Duodenal mucosa (tissue), 2 donors: ENCODE measurements around the gene NACC2.

ENCODE experiments used
- H3K27ac ChIP-seq: one replicate; pipeline ENCODE4 v1.7.0; 2013; ENCODE audit warnings: low read depth, low read length
- H3K27me3 ChIP-seq, 2 donors: one replicate each; pipeline ENCODE4 v1.7.0; 2013; ENCODE audit warnings: low read length in 2 of 2, control low read depth in 1 of 2; ENCODE audit not compliant: insufficient read depth in 2 of 2, control insufficient read depth in 1 of 2
- H3K36me3 ChIP-seq, 2 donors: one replicate each; pipeline ENCODE4 v1.7.0; 2013; ENCODE audit warnings: low read length in 2 of 2, control low read depth in 1 of 2; ENCODE audit not compliant: insufficient read depth in 2 of 2, control insufficient read depth in 1 of 2
- H3K4me1 ChIP-seq, 2 donors: one replicate each; pipeline ENCODE4 v1.7.0; 2013; ENCODE audit warnings: low read length in 2 of 2, control low read depth in 1 of 2; ENCODE audit not compliant: insufficient read depth in 2 of 2, control insufficient read depth in 1 of 2
- H3K4me3 ChIP-seq, 2 donors: one replicate each; pipeline ENCODE4 v1.7.0; 2013; ENCODE audit warnings: low read length in 2 of 2, low read depth in 1 of 2
- H3K9ac ChIP-seq, 2 donors: one replicate each; pipeline ENCODE4 v1.7.0; 2013; ENCODE audit warnings: low read length in 2 of 2, low read depth in 1 of 2
- H3K9me3 ChIP-seq, 2 donors: one replicate each; pipeline ENCODE4 v1.7.0; 2013; ENCODE audit warnings: low read length in 2 of 2, control low read depth in 1 of 2; ENCODE audit not compliant: control insufficient read depth in 1 of 2

NACC2 gene

DNA sequence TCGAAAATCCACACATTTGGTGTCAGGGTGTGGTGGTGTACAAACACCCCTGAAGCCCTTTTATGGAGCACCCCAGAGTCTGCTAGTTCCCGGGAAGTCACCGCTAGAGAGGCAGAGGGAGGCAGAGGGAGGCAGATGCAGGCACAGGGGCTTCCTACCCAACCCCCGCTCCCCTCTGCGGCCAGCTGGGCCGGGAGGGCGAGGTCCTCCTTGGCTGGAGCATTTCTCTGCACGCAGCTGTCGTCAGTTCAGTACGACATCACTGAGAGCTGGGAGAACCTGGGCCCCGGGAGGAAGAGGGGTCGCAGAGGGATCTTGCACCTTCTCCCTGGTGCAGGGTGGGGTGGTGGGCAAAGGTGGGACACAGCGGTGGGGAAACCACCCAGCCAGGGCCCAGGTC is 118.1 kb downstream of the NACC2 start:
- Histone ChIP-seq H3K36me3 (no peaks in the 10 kb centered on the region), H3K4me3 (no peak overlapping the region), H3K9me3 (no peaks in the 10 kb centered on the region), H3K4me1 (peaks cover 0 to 4% of the 10 kb centered on the region in 2 donors), H3K27me3 (peaks cover 0 to 5% of the 10 kb centered on the region in 2 donors), H3K27ac (no peak overlapping the region), H3K9ac (no peak overlapping the region)

DNA sequence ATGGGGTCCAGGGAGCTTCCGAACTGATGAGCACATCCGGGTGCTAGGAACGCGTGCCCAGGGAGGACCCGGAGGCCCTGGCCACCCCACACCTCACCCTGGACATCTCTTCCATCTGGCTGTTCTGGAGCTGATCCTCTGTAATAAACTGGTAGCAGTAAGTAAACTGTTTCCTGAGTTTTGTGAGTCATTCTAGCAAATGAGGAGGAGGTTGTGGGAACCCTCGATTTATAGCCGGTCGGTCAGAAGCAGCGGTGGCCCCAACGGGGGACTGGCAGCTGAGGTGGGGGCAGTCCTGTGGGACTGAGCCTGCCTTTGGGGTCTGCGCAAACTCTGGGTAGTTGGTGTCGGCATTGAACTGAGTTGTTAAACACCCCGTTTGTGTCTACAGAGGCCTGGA is 118.6 kb downstream of the NACC2 start:
- no peaks in the 10 kb centered on the region for H3K36me3 ChIP-seq
- H3K27me3 ChIP-seq = peaks cover 0 to 5% of the 10 kb centered on the region in 2 donors
- no peak overlapping the region for H3K4me3 ChIP-seq
- H3K4me1 ChIP-seq = peaks cover 0 to 4% of the 10 kb centered on the region in 2 donors
- no peak overlapping the region for H3K9ac ChIP-seq
- no peaks in the 10 kb centered on the region for H3K9me3 ChIP-seq
- H3K27ac ChIP-seq = no peak overlapping the region

DNA sequence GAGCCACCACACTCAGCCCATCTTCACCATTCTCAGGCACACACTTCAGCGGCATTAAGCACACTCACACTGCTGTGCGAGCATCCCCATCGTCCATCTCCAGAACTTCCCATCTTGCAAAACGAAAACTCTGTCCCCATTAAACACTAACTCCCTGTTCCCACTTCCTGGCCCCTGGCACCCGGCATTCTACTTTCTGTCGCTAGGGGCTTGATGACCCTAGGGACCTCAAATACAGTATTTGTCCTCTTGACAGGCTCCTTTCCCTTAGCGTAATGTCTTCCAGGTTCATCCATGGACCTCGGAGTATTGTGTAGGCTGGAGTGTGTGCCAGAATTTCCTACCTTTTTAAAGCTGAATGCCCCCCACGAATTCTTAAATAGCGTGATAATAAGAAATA is 119.3 kb downstream of the NACC2 start:
- Histone ChIP-seq H3K27ac (no peak overlapping the region), H3K36me3 (no peaks in the 10 kb centered on the region), H3K4me1 (peaks cover 0 to 4% of the 10 kb centered on the region in 2 donors), H3K27me3 (peaks cover 0 to 5% of the 10 kb centered on the region in 2 donors), H3K9ac (no peak overlapping the region), H3K9me3 (no peaks in the 10 kb centered on the region), H3K4me3 (no peak overlapping the region)

DNA sequence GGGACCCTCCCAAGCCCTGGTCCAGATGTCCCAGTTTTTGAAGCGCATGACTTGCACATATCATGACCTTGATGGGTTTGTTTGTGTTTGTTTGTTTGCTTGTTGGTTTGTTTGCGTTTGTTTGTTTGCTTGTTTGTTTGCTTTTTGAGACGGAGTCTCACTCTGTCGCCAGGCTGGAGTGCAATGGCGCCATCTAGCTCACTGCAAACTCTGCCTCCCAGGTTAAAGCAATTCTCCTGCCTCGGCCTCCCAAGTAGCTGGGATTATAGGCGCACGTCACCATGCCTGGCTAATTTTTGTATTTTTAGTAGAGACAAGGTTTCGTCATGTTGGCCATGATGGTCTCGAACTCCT is 120.9 kb downstream of the NACC2 start:
- H3K4me3 ChIP-seq = no peak overlapping the region
- peaks cover 0 to 5% of the 10 kb centered on the region in 2 donors for H3K27me3 ChIP-seq
- H3K9me3 ChIP-seq = no peaks in the 10 kb centered on the region
- H3K9ac ChIP-seq = no peak overlapping the region
- peaks cover 0 to 4% of the 10 kb centered on the region in 2 donors for H3K4me1 ChIP-seq
- no peaks in the 10 kb centered on the region for H3K36me3 ChIP-seq
- H3K27ac ChIP-seq = no peak overlapping the region

DNA sequence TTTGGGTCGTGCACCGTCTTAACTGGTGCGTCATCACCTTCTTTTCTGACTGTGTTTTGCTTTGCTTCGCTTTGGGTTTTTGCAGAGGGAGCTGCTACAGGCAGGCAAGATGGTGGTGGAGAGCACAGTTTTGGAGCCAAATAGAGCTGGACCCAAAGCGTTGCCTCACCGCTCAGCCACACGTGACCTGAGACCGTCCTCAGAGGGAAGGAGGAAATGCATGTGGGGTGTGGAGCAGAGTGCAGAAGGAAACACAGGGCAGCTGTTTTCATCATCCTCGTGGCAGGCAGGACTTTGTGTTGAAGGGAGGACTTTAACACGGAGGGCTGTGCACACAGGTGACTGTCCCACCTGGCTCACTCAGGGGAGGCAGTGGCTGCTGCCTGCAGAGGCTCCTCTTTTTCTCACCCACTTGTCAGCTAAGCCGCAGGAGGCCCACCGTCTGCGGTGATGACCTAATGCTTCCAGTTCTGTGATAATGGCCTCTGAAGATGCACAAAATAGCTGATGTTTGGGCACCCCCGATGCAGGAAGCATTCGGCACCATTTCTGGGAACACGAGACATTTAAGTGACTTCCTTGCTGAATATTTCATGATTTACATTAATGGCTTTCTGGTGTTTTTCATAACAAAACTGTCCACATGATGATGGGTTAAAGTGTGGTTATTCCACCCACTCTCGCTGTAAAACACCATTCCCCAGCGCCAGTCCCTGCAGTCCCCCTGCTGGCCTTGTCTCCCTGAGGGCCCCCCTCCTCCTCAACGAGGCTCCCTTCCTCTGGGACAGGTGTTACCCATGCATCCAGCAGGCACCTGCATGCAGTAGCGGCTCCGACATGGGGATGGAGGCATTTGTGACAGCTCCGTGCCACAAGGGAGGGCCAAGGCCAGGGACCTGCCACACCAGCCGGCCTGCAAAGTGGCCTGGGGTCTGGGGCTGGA is 121.5 kb downstream of the NACC2 start:
- H3K27ac ChIP-seq = no peak overlapping the region
- H3K4me1 ChIP-seq = peaks cover 0 to 4% of the 10 kb centered on the region in 2 donors
- H3K36me3 ChIP-seq = no peaks in the 10 kb centered on the region
- no peaks in the 10 kb centered on the region for H3K9me3 ChIP-seq
- no peaks in the 10 kb centered on the region for H3K27me3 ChIP-seq
- H3K4me3 ChIP-seq = no peak overlapping the region
- no peak overlapping the region for H3K9ac ChIP-seq

DNA sequence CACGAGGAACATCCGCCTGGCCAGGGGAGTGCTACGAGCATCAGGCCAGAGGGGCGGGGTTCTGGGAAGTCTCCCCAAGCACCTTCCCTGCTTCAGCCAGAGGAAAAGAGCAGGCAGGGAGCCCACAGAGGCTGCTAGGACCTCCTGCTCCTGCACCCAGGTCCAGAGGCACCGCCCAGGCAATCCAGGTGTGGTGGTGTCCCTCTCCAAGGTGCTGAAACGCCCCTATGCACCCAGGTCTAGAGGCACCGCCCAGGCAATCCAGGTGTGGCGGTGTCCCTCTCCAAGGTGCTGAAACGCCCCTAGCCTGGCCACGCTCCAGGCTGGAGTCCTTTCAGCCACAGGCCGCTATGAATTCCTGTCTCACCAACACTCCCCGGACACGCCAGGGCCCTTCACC is 123.2 kb downstream of the NACC2 start:
- H3K9ac ChIP-seq = no peak overlapping the region
- H3K36me3 ChIP-seq = no peaks in the 10 kb centered on the region
- no peak overlapping the region for H3K4me3 ChIP-seq
- peaks cover 0 to 3% of the 10 kb centered on the region in 2 donors for H3K27me3 ChIP-seq
- H3K9me3 ChIP-seq = no peaks in the 10 kb centered on the region
- no peak overlapping the region for H3K27ac ChIP-seq
- H3K4me1 ChIP-seq = peaks cover 0 to 12% of the 10 kb centered on the region in 2 donors

DNA sequence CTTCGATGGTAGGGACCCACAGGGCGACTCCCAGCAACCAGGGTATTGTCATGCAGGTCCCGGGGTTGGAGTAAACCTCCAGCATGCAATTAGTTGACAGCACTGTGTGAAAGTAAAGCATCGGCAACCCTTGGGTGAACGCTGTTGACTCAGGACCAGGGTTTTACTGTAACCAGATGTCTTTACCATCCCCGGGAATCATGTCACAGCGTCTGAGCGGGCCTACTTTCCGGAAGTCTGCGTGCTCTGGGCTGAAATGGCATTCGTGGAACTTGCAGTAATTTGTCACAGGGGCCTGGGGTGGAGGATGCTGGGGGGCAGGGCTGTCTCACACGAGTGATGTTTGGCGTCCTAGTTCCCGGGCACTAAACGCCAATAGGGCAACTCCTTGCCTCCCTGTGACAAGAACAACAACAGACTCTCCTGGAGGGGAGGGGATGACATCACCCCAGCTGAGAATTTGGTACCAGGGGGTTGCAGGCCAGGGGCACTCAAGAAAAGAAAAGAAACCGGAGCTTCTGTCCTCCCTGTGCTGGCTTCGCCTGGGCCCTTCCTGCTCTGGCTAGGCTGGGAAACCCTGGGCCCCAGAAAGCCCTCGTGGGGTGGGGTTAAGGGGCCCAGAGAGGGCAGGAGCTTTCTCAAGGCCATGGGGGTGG is 123.8 kb downstream of the NACC2 start:
- Histone ChIP-seq H3K4me3 (no peak overlapping the region), H3K36me3 (no peaks in the 10 kb centered on the region), H3K27me3 (peaks cover 0 to 3% of the 10 kb centered on the region in 2 donors), H3K4me1 (peaks cover 0 to 12% of the 10 kb centered on the region in 2 donors), H3K9me3 (no peaks in the 10 kb centered on the region), H3K9ac (no peak overlapping the region), H3K27ac (no peak overlapping the region)

DNA sequence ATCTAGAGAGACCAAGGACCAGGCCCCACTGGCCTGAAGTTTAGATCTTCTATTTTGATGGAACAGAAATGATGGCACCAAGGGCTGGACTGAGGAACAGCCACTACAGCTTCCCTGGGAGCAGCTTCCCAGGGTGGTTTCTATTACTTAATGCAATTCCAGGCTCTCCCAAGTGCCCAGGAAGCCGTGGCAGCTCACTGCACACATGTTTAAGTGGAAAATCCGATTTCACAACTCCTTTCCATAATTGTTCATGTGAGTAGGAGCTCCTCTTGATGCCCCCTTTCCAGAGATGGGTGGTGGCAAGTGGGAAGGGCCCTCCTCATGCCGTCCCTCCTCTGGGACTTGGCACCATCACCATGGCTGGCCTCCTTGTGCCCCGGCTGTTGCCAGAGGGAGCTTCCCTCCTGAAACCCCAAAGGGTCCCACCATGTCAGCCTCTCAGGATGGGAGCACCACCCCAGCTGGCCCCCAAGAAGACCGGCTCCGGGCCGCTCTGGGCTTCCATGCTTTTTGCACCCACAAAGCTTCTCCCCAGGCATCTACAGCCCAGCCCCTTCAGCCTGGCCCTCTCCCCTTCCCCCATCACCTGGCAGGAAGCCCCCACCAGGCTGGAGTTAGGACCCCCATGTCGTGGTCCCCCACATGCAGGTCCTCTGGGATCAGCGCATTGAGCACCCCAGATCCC is 124.8 kb downstream of the NACC2 start:
- H3K27ac ChIP-seq = no peak overlapping the region
- no peak overlapping the region for H3K4me3 ChIP-seq
- no peak overlapping the region for H3K9ac ChIP-seq
- peaks cover 0 to 12% of the 10 kb centered on the region in 2 donors for H3K4me1 ChIP-seq
- peaks cover 0 to 3% of the 10 kb centered on the region in 2 donors for H3K27me3 ChIP-seq
- no peaks in the 10 kb centered on the region for H3K36me3 ChIP-seq
- no peaks in the 10 kb centered on the region for H3K9me3 ChIP-seq

DNA sequence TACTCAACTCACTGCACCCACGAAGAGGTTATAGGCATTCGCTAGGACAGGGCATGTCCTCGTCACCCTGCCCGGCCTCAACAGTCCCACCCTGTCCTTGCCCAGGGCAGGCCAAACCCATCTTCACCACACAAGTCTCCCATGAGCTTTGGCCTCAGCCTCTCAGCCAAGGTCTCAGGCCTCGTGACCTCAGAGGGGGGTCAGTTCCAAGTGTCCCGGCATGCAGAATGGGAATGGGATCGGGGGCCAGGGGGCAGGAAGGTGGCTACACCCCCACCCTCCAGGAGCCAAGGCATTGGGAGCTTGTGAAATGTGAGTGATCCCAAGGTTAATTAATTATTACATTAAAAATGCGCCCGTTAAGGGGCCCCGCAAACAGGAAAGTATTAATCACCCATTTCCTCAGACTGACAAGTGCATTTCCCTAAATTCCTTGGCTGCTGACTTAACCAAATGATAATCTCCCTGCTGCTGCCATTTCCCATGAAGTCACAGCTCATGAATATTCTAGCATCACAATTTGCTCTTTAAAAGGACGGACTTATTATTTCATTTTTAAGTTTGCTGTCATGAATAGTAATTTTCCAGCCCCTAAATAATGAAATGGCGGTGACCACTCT is 125.9 kb downstream of the NACC2 start:
- no peak overlapping the region for H3K9ac ChIP-seq

More for the DNA sequence above, 125.9 kb downstream of the NACC2 start:
- no peaks in the 10 kb centered on the region for H3K9me3 ChIP-seq
- H3K36me3 ChIP-seq = no peaks in the 10 kb centered on the region
- H3K27me3 ChIP-seq = peaks cover 0 to 3% of the 10 kb centered on the region in 2 donors
- no peak overlapping the region for H3K27ac ChIP-seq
- H3K4me1 ChIP-seq = peaks cover 0 to 12% of the 10 kb centered on the region in 2 donors
- H3K4me3 ChIP-seq = no peak overlapping the region
